MCF 10A (cell line): Measurements from ENCODE around the gene SH2D1B. TPM values are rescaled to one million over a fixed set of nuclear protein-coding genes. Genes with fewer than 3 reads are reported as not detected.

Experiments
- BruUV-seq: library from RNA; stranded (reverse); fragments of 400-500 nt; replicated peaks from 2 replicates; lab custom pipeline; 2021; lab: Mats Ljungman, UMichigan
- CTCF ChIA-PET: fragments of 300-600 bp; sonication (Branson Sonifier 250); formaldehyde crosslinking; extraction: SDS; loops from one replicate; lab custom pipeline; 2021; ENCODE audit warnings: antibody characterized with exemption, inconsistent platforms; lab: Yijun Ruan, JAX
- POLR2A ChIA-PET: fragments of 300-600, 350-650 bp; sonication (Branson Sonifier 250); formaldehyde crosslinking; extraction: SDS; loops from one replicate; lab custom pipeline; 2020; ENCODE audit warnings: antibody characterized with exemption, inconsistent platforms; lab: Yijun Ruan, JAX
- DNase-seq: peaks from one replicate; pipeline ENCODE4 v3.0.0-alpha.2; 2018; ENCODE audit not compliant: unreplicated experiment
- H3K27ac Mint-ChIP-seq: one replicate; pipeline ENCODE4 v1.8.0; 2022; ENCODE audit warnings: mild to moderate bottlenecking, low read depth, mixed read lengths; ENCODE audit not compliant: unreplicated experiment
- H3K27me3 Mint-ChIP-seq: one replicate; pipeline ENCODE4 v1.8.0; 2022; ENCODE audit warnings: mixed read lengths; ENCODE audit not compliant: insufficient read depth, unreplicated experiment
- H3K36me3 Mint-ChIP-seq: one replicate; pipeline ENCODE4 v1.8.0; 2022; ENCODE audit warnings: mild to moderate bottlenecking, moderate library complexity, mixed read lengths; ENCODE audit not compliant: insufficient read depth, unreplicated experiment
- H3K4me1 Mint-ChIP-seq: one replicate; pipeline ENCODE4 v1.8.0; 2022; ENCODE audit warnings: mixed read lengths; ENCODE audit not compliant: insufficient read depth, unreplicated experiment
- H3K4me3 Mint-ChIP-seq: one replicate; pipeline ENCODE4 v1.8.0; 2022; ENCODE audit warnings: mild to moderate bottlenecking, moderate library complexity, mixed read lengths; ENCODE audit not compliant: unreplicated experiment
- H3K9me3 Mint-ChIP-seq: one replicate; pipeline ENCODE4 v1.8.0; 2022; ENCODE audit warnings: mixed read lengths; ENCODE audit not compliant: unreplicated experiment
- CTCF ChIP-seq: fragments of 200-600 bp; IDR thresholded peaks from one replicate; pipeline ENCODE4 v1.8.0; 2022; ENCODE audit warnings: antibody characterized with exemption, mild to moderate bottlenecking; ENCODE audit not compliant: unreplicated experiment
- intact Hi-C: fragments of 100-400 bp; cut with micrococcal nuclease; formaldehyde crosslinking; loops from 2 replicates; pipeline ENCODE4 v1.14.1; 2022
- total RNA-seq: library from RNA; stranded (reverse); gene quantifications from 2 replicates; pipeline ENCODE4 v1.2.3, GENCODE V29; 2022

The SH2D1B gene
- total RNA-seq, 1 experiment from 2014 or later = not detected

- BruUV-seq = no TSS peak
- no peak overlapping the region for H3K27ac Mint-ChIP-seq
Observed at GRCh38 chr1:162380061-162380846, 31.7 kb downstream of the SH2D1B start.

GRCh38 chr1:162376691-162377090 is 35.2 kb downstream of the SH2D1B start, which contains the start of gene SPATA46:
Gene SPATA46 (minus strand): TSS chr1:162376854. CDS start chr1:162376790, 64 bp downstream.
- POLR2A ChIA-PET = interaction anchor here (1.0 kb wide), 1 partner anchor 9 kb away, joined by 3 read pairs; no protein-coding TSS in a partner anchor
- Mint-ChIP-seq H3K4me1 (peaks cover 40% of the 10 kb centered on the region), H3K9me3 (no peaks in the 10 kb centered on the region), H3K27ac (peak within 1 kb of the TSS; percentile 18), H3K4me3 (no peak within 1 kb of the TSS), H3K36me3 (peaks cover 6% of the 10 kb centered on the region), H3K27me3 (no peaks in the 10 kb centered on the region)
- CTCF ChIA-PET = interaction anchor here (0.6 to 4.3 kb wide), 6 partner anchors 14 to 321 kb away, joined by 3 to 27 read pairs (median 4); no protein-coding TSS in a partner anchor
- no peak for DNase-seq
- no TSS peak for BruUV-seq
- intact Hi-C loops = no loop called here
- TF ChIP-seq CTCF = no peak

More at GRCh38 chr1:162380061-162380846, 31.7 kb downstream of the SH2D1B start:
- no peaks in the 10 kb centered on the region for H3K27me3 Mint-ChIP-seq
- POLR2A ChIA-PET = interaction anchor here (0.6 to 3.7 kb wide), 12 partner anchors 8 to 185 kb away, joined by 3 to 77 read pairs (median 6); partner anchors contain the start of gene UAP1
- H3K4me1 Mint-ChIP-seq = peaks cover 45% of the 10 kb centered on the region
- no peaks in the 10 kb centered on the region for H3K9me3 Mint-ChIP-seq
- DNase-seq = no peak
- no peak overlapping the region for H3K4me3 Mint-ChIP-seq
- CTCF ChIA-PET = interaction anchor here (0.7 to 4.3 kb wide), 14 partner anchors 9 to 588 kb away, joined by 3 to 72 read pairs (median 4); no protein-coding TSS in a partner anchor
- H3K36me3 Mint-ChIP-seq = no peaks in the 10 kb centered on the region
- TF ChIP-seq CTCF = no peak
- intact Hi-C loops = no loop called here

GRCh38 chr1:162375463-162375862 is 36.5 kb downstream of the SH2D1B start:
- peaks cover 36% of the 10 kb centered on the region for H3K4me1 Mint-ChIP-seq
- TF ChIP-seq CTCF = no peak
- ChIA-PET CTCF (interaction anchor here (0.5 to 4.3 kb wide), 9 partner anchors 8 to 604 kb away, joined by 3 to 27 read pairs (median 3); no protein-coding TSS in a partner anchor), POLR2A (no interaction called here)
- DNase-seq = no peak
- H3K36me3 Mint-ChIP-seq = peaks cover 6% of the 10 kb centered on the region
- no peak overlapping the region for H3K4me3 Mint-ChIP-seq
- no TSS peak for BruUV-seq
- H3K27me3 Mint-ChIP-seq = no peaks in the 10 kb centered on the region
- intact Hi-C loops = no loop called here
- no peaks in the 10 kb centered on the region for H3K9me3 Mint-ChIP-seq
- H3K27ac Mint-ChIP-seq = peak overlapping the region; percentile 17

- H3K36me3 Mint-ChIP-seq = peaks cover 6% of the 10 kb centered on the region
- H3K9me3 Mint-ChIP-seq = no peaks in the 10 kb centered on the region
- intact Hi-C loops = no loop called here
- POLR2A ChIA-PET = interaction anchor here (0.7 to 4.6 kb wide), 4 partner anchors 7 to 305 kb away, joined by 3 to 77 read pairs (median 4); partner anchors contain the start of genes C1orf226 and NOS1AP
- TSS peak; percentile 77 for BruUV-seq
- H3K4me3 Mint-ChIP-seq = no peak overlapping the region
- H3K27me3 Mint-ChIP-seq = no peaks in the 10 kb centered on the region
- H3K4me1 Mint-ChIP-seq = peaks cover 33% of the 10 kb centered on the region
- no peak for DNase-seq
- peak overlapping the region; percentile 92 for H3K27ac Mint-ChIP-seq
- TF ChIP-seq CTCF = no peak
- CTCF ChIA-PET = interaction anchor here (0.6 to 4.3 kb wide), 5 partner anchors 9 to 1147 kb away, joined by 3 to 27 read pairs (median 3); no protein-coding TSS in a partner anchor
Observed at GRCh38 chr1:162374406-162374805, 37.5 kb downstream of the SH2D1B start.
